Stimulated activated CD8-positive, alpha-beta memory T cell treated with anti-CD3 and anti-CD28 coated beads, Interleukin-7, amount 100 ng/mL, for 24 hours (primary cell): ENCODE data around the gene EIF4B.

ENCODE experiments used
- DNase-seq: peaks from one replicate; pipeline ENCODE4 v3.0.0-alpha.2; 2020; ENCODE audit warnings: low read depth

Gene EIF4B

DNA sequence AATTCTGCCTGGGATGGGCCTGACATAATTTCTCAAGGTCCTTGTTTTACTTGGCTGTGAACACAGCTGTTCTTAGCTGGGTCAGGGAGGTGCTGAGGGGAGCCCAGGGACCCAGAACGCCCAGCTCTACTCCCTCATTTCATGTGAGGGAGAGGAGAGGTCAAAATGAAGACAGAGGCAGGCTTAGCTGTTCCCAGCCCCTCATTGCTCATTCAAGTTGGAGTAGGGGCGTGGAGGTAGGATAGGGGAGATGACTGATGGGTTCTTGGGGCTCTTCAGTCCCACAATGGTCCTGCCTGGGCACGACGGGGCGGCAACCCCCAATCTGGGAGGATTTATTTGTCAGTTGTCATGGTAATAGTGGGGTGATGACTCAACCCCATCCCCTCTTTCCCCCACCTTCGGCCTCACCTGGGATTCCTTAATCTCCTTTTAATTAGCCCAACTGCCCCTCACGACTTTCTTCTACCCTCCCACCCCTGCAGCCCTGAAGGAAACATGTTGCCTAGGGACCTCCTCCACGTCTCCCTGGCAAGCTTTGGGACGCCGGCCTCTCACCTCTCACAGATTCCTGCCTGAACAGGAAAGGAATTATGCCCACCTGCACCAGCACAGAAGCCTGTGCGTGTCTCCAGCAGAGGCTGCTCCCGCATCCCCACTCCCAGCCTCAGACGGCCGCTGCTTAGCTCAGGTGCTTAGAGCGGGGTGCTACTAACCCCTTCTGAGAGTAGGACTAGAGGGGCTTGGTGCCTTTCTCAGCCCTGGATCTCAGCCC is 62.7 kb downstream of the EIF4B start:
- no peak for DNase-seq

GRCh38 chr12:53069621-53070410 is 63.6 kb downstream of the EIF4B start:
- no peak for DNase-seq

DNA sequence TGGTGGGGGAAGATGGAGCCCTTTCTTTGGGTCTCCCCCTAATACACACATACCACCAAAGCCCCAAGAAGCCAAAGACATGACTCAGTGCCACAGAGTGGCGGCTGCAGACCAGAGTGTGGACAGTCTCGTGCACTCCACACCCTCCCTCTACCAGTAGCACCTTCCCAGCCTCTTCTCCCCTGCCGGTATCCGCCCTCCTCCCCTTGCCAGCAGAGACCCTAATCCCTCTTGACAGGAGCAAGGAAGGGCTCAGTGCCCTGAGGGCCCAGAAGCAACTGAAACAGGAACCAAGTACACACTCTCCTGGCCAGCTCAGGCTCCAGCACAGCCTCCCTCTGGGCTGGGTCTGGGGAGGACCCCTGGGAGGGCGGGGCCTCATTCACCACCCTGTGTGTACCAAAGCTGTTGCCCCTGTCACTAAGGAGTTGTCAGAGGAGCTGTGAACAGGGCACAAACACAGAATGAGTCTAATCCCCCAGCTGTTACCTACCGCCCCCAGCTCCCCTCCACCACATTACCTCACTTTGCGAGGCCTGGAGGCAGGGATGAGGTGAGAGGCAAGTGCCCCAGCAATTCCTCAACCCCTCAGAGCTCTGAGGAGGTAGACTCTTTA is 64.7 kb downstream of the EIF4B start:
- no peak for DNase-seq

DNA sequence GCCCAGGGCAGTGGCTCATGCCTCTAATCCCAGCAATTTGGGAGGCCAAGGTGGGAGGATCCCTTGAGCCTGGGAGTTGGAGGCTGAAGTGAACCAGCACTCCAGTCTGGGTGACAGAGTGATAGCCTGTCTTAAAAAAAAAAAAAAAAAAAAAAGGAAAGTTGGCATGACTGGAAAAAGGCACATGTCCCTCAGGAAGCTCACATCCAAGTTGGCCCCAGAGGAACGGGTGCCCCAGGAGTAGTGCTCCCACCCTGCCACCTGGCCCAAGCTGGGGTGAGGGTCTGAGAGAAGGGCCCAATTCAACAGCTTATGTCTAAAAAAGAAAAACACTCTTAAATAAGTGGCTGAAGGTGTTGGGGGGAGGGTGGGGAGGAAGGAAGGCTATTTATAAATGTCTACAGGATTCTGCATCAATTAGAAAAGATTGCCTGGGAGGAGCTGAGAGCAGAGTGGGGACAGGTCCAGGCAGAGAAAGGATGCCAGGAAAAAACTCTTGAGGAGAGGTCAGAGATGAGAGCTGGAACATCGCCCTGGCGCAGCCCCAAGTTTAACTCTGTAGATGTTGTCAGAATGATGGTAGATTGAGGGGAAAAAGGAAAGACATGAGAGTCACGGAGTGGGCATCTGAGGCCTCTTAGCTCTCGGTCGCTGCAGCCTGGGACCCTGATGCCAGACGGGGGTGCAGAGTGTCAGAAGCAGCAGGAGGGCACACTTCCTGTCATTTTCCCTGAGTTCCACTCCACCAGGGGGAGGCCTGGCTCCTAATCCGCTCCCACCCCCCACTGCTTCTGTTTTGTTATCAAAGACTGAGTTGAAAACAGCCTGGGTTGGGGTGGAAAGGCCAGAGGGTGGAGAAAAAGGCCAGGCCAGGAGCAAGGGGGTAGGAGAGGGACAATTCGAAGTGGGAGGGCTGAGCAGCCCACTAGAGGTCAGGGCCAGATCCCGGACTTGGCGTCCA is 65.6 kb downstream of the EIF4B start:
- no peak for DNase-seq

- no peak for DNase-seq
Observed at GRCh38 chr12:53073881-53074280, 67.6 kb downstream of the EIF4B start.

DNA sequence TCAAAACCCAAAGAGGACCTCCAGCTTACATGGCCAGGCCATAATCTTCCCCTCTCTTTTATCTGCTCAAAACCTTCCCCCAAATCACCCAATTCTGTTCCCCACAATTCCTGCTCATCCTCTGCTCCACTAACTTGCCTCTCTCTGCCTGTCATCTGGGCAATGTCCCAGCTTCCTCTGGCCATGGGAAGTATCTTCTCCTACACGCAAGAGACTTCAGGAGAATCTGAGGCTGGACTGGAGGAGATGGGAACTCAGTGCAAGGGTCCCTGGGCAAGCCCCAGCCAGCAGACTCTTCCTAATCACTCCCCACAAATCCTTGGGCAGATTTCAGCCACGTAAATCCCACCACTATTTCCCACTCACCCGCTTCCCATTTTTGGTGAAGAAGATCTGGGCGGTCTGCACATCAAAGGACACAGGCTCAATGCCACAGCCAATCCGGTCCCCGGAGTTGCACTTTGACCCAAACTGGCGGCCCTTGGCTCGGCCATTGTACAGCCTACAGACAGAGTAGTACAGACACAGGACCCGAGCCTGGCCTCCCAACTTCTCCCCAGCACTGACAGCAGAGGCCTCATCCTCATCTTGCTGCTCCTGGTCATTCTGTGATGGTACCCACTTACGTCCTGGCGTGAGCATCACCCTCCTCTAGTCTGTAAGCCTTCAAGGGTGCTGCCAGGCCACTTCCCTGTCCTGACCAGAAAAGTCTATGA is 68.2 kb downstream of the EIF4B start:
- no peak for DNase-seq

GRCh38 chr12:53074999-53075370 is 68.7 kb downstream of the EIF4B start:
- DNase-seq = no peak

DNA sequence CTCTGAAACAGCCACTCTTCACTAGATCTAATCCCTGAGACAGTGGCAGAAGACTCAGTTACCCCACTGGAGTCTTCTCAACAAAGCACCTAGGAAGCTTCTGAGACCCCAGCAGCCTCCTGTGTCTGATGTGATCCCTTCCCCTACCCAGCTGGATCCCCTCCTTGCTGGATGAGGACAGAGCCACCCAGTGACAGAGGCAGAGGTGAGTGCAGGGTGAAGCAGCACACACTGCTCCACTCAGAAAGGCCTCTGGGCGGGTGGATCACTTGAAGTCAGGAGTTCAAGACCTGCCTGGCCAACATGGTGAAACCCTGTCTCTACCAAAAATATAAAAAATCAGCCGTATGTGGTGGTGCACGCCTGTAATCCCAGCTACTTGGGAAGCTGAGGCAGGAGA is 70.2 kb downstream of the EIF4B start:
- DNase-seq = no peak

- no peak for DNase-seq
Observed at GRCh38 chr12:53077030-53077429, 70.8 kb downstream of the EIF4B start.

GRCh38 chr12:53078425-53079225 is 72.4 kb downstream of the EIF4B start:
- no peak for DNase-seq

DNA sequence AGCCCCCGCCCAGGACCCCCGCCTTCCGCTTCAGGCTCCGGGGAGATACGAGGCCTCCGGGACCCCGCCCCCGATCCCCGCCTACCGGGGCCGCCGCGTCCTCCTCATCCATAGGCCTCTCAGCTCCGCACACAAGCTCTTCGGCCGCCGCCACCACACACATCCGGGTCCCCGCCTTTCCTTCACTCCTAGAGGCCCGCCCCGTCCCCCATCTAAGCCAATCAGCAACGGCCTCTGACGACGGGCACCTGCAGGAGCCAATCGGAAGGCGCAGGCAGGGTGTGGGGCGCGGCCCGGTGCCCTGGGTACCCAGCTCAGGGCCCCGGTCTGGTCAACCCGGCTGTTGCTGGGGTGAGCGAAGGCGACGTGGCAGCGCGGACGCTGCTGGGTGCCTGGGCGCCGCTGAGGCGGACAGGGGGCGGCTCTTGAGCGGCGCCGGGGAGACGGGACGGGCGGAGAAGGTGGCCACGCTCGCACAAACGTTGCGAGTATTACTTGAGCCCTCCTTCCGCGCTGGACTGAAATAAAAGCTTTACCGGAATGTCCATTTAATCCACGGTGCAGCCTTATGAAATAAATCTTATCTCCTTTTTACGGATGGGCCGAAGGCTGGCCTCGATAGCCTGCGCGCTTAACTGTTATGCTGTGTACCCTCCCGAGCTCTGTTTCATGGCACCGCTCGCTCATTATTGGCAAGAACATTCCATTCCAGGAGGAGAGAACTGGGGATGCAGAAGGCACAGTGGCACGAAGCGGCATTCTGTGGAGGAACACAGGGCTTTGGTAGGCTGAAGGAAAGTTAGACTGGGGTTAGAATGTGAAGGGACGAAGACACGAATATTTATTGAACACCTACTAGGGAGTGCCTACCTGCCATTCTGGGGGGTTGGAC is 73.2 kb downstream of the EIF4B start, which contains the start of gene SPRYD3:
SPRYD3 (minus strand) TSS at position 165 of the 892 bp plus-strand sequence; CDS start at position 108, 57 bp downstream.
- DNase-seq = peak; percentile 89

GRCh38 chr12:53082637-53083175 is 76.5 kb downstream of the EIF4B start:
- DNase-seq = no peak

DNA sequence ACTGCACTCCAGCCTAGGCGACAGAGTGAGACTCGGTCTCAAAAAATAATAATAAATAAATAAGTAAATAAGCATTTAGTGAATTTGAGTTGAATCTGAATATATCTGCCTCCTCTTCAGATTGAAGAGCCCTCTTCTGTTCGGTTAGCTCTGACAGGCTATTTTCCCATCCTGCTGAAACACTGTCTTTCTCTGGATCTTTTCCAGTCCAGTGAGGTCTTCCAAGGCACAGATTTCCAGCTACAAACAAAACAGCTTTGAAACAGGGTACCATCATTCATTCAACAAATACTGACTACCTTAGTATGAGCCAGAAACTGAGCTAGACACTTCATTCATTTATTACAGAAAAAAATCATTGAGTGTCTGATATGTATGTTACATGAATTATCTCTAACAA is 80.1 kb downstream of the EIF4B start:
- no peak for DNase-seq

DNA sequence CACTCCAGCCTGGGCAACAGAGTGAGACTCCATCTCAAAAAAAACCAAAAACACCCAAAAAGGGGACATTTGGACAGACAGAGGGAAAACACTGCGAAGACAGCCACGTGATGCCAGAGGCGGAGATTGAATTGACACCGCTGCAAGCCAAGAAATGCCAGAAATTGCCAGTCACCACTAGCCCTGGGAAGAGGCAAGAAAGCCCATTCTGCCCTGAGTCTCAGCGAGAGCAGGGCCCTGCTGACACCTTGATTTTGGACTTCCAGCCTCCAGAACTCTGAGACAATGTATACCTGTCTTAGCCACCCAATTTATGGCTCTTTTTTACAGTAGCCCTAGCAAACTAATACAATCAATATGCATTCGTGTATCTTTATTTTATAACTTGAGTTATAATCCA is 83.8 kb downstream of the EIF4B start:
- no peak for DNase-seq

DNA sequence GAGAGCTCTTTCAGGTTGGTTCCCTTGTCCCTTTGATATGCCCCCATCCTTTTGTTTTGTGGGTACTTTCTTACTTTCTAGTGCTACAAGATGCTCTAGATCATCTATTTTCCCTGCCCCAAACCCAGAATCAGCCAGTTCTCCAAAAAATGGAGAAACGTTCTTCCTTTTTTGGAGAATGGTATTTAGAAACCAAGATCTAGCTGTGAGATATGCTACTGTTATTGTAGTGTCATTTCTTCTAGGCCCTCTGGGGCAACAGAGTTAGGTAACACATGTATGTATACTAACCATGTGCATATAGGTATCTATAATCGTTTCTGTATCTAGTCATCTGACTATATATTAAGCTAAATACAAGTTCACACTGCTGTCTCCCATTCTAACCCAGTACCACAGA is 84.3 kb downstream of the EIF4B start:
- DNase-seq = no peak

GRCh38 chr12:53091756-53092155 is 85.5 kb downstream of the EIF4B start:
- no peak for DNase-seq
